AG09309 (cell line): ENCODE measurements around the gene PSME1.

Source experiments
- DNase-seq: peaks from one replicate; pipeline ENCODE4 v3.0.0-alpha.2; 2010; ENCODE audit warnings: low read depth
- H3K4me3 ChIP-seq: 2 replicates; pipeline ENCODE4 v1.5.1; 2011; ENCODE audit warnings: mild to moderate bottlenecking, low read depth, low read length, moderate library complexity; ENCODE audit not compliant: control insufficient read depth
- CTCF ChIP-seq: IDR thresholded peaks from 2 replicates; pipeline ENCODE4 v1.5.1; 2011; ENCODE audit warnings: mild to moderate bottlenecking, low read depth, low read length, inconsistent platforms; ENCODE audit not compliant: insufficient read depth, control insufficient read depth; ENCODE audit errors: missing control alignments

The PSME1 gene

DNA sequence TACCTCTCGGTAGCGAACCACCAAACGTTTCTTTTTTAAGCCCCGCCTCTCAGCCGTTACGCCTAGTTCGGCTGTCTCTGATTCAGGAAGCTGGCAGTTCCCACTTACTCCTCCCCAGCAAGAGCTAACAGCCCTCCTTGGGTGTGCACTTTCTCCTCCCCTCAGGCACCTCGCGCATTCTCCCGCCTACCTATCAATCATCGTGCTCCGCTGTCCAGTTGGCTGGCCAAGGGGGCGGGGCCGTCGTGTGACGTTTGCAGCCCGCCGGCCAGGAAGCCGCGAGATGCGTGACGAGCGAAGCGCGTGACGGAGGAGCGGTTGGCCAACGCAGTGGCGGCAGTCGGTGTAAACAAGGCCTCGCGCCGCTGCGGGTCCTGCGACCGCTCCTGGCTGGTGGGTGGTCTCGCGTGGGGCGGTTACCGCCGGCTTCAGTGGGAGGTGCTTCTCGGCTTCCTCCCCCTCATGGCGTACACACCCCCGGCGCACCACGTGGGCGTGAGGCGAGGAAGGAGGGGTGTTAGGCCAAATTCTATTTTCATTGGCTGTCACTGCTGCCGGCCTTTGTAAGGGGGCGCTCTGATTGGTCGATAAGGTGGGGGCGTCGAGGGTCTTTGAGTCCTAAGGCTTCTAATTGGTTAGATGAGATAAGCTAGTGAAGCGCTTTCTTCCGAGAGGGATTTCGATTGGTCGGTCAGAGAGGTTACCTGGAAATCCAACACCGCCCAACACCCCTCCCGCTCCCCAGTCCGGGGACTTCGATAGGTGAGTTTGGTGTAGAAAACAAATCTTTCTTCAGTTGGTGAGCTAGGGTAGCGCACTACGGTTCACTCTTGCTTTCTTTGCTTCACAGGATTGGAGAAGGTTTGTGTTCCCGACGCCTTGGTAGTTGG, 21.2 kb upstream of the PSME1 start, which contains the start of the genes DCAF11 and NRL:
TSS of gene DCAF11 (plus strand) at position 246 of the 890 bp plus-strand sequence. CDS start 818 bp downstream, outside the sequence.
TSS of gene NRL (minus strand) at position 418 of the 890 bp plus-strand sequence. CDS start 32,101 bp downstream, outside the sequence.
- H3K4me3 ChIP-seq: peak within 1 kb of the TSS; percentile 79
- DNase-seq: peak; percentile 99
- TF ChIP-seq CTCF: no peak

GRCh38 chr14:24115422-24116127, 20.4 kb upstream of the PSME1 start:
- DNase-seq: no peak
- peak overlapping the region; percentile 79 for H3K4me3 ChIP-seq
- no peak for TF ChIP-seq CTCF

- TF ChIP-seq CTCF: no peak
- H3K4me3 ChIP-seq: no peak overlapping the region; the same call in 1 of the 2 replicates
- DNase-seq: no peak
Measured at GRCh38 chr14:24116128-24116814, 19.7 kb upstream of the PSME1 start.

DNA sequence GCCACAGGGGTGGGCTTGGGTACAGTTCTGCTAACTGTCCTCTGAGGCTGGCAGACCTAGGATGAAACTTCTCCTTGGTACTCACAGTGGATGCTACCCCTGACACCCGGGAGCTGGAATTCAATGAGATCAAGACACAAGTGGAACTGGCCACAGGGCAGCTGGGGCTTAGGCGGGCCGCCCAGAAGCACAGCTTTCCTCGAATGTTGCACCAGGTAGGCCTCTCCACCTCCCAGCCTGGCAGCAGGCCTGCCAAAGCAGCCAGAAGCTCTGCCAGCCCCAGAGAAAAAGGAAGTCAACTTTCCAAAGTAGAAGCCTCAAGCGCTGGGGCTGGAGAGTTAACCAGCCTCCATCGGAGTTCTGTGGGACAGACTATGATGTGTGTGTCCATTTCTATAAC, 18.8 kb upstream of the PSME1 start:
- no peak for DNase-seq
- H3K4me3 ChIP-seq: no peak overlapping the region
- no peak for TF ChIP-seq CTCF

DNA sequence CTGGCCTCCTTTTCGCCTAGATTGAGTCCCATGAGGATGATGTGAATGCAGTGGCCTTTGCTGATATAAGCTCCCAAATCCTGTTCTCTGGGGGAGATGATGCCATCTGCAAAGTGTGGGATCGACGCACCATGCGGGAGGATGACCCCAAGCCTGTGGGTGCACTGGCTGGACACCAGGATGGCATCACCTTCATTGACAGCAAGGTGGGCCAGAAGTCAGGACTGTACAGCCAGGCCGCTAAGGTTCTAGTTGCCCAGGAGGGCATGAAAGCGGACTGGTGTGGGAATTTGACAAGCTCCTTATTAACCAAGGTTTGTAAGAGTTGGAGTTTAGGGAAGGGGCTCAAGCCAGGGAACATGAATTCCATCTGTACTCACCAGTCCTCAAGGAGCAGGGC, 16.3 kb upstream of the PSME1 start:
- TF ChIP-seq CTCF: no peak

DNA sequence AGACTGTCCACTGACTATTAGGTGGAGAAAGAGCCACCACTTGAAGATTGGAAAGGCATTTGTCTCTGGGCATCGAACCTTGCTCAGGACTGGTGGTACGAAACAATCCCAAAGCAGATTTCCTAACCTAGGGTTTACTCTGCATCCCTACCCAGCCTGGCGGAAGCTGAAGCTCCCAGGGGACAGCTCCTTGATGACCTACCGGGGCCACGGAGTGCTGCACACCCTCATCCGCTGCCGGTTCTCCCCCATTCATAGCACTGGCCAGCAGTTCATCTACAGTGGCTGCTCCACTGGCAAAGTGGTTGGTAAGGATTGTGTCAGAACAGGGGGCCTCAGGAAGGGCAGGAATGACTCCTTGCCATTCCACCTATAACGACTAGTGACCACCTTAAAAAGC, 14.8 kb upstream of the PSME1 start:
- no peak overlapping the region for H3K4me3 ChIP-seq
- no peak for TF ChIP-seq CTCF
- DNase-seq: no peak

More for the DNA sequence above, 16.3 kb upstream of the PSME1 start:
- no peak overlapping the region for H3K4me3 ChIP-seq
- DNase-seq: no peak
